HUES48 (cell line): ENCODE data around the gene NPTX2.

Experiments used
- H3K27ac ChIP-seq: one replicate; pipeline ENCODE4 v1.7.0; 2013; ENCODE audit warnings: low read depth, low read length, inconsistent platforms
- H3K27me3 ChIP-seq: 2 replicates; pipeline ENCODE4 v1.6.1; 2013; ENCODE audit warnings: mild to moderate bottlenecking, low read length; ENCODE audit not compliant: control insufficient read depth, insufficient read depth
- H3K36me3 ChIP-seq: 2 replicates; pipeline ENCODE4 v1.6.1; 2013; ENCODE audit warnings: low read length; ENCODE audit not compliant: control insufficient read depth, insufficient read depth
- H3K4me1 ChIP-seq: 2 replicates; pipeline ENCODE4 v1.6.1; 2013; ENCODE audit warnings: mild to moderate bottlenecking, low read length; ENCODE audit not compliant: control insufficient read depth, insufficient read depth
- H3K4me3 ChIP-seq: 2 replicates; pipeline ENCODE4 v1.5.1; 2013; ENCODE audit warnings: mild to moderate bottlenecking, low read depth, low read length
- H3K9ac ChIP-seq: 2 replicates; pipeline ENCODE4 v1.6.1; 2013; ENCODE audit warnings: mild to moderate bottlenecking, low read depth, low read length, moderate library complexity
- H3K9me3 ChIP-seq: 2 replicates; pipeline ENCODE4 v1.6.1; 2013; ENCODE audit warnings: low read length; ENCODE audit not compliant: control insufficient read depth, insufficient read depth

NPTX2 gene

DNA sequence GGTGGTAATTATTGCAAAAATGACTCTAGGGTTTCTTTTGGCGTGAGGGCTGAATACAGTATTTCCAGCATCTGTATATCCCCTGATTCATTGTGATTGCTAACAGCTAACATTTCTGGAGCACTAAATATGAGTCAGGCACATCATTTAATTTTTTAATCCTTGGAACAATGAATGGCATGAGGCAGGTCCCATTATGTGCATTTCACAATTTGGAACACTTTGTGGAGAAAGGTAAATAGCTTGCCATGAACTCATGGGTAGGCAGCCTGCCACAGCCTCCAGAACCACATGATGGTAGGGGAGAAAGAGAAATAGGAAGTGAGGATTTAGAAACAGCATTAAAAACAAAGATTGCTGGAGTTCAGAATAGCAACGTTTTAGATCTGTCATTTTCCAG lies 1.7 kb downstream of the NPTX2 start:
- Histone ChIP-seq H3K9me3 (no peaks in the 10 kb centered on the region), H3K4me3 (0 out of 2 replicates have a peak overlapping the region, but pooled peaks have one; percentile 31), H3K9ac (no peak overlapping the region), H3K27ac (no peak overlapping the region), H3K27me3 (peaks cover 75% of the 10 kb centered on the region), H3K36me3 (peaks cover 11% of the 10 kb centered on the region; the same call in 1 of the 2 replicates), H3K4me1 (peaks cover 15% of the 10 kb centered on the region)

DNA sequence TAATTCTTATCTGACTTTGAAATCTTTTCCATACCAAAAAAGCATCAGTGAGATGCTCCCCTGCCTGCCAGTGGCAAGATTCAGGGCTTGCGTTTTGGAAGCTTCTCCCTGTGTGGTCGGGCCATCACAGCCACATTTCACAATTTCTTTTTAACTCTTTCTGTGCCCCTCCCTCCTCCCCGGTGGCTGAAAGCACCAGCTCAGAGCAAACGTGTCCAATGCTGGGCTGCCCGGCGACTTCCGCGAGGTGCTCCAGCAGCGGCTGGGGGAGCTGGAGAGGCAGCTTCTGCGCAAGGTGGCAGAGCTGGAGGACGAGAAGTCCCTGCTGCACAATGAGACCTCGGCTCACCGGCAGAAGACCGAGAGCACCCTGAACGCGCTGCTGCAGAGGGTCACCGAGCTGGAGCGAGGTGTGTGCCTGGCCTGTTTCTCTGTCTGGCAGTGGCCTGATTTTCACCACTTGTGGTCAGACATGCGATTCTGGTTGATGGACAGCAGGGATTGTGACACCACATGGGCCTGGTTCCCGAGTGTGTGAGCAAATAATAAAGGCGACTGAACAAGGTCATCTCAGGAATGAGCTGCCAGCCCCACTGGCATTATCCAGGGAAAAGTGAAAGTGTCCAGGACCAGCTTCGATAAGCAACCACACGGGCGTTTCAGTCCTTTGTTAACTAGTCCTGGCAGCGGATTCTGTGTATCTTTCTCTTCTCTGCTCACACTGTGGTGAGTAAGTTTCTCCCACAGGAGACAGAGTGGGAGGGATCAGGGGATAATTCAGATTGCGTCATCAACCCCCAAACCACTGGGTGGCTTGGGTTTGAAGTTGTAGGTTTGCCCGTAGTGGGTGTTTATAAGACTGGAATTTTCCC lies 2.6 kb downstream of the NPTX2 start:
- Histone ChIP-seq H3K4me3 (no peak overlapping the region), H3K36me3 (peaks cover 11% of the 10 kb centered on the region; the same call in 1 of the 2 replicates), H3K27me3 (peaks cover 67% of the 10 kb centered on the region), H3K4me1 (peaks cover 15% of the 10 kb centered on the region), H3K27ac (no peak overlapping the region), H3K9ac (no peak overlapping the region), H3K9me3 (no peaks in the 10 kb centered on the region)

DNA sequence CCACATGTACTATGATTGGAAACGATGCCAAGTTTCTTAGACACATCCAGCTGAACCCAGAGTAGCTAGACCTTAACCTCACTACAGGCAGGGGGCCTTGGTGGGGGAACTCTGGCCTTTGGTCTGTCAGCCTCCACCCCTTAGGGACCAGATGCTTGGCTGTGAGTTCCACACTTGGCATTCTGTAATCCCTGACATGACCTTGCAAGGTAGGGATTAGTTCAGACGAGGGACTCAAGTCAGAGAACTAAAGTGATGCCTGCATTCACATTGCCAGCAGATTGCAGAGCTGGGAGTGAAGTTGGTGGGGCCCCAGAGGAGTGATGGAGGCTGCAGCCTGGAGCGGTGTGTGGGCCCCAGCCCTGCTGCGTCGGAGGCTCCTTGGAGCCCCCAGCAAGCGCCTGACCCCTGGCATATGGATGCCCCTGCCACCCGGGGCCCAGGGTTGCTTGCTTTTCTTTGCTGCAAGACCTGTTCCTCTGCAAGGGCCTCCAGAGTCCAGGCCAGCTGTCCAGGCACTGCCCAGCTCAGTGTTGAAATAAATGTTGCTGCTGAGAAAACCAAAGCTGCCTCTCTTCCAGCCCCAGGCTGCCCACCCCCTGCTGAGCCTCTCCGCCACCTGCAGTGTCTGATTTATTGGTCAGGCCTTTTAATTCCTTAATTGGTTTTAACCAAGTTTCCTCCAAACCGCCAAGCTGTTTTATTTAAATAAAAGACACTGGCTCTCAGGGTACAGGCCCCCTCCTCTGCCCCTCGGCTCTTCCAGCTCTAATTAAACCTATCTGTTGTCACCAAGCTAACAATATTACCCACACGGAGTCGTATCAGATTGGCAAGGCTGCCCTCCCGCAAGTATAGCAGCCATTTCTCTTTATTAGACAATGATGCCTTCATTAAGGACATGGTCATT lies 4.7 kb downstream of the NPTX2 start:
- H3K36me3 ChIP-seq = peaks cover 11% of the 10 kb centered on the region; the same call in 1 of the 2 replicates

DNA sequence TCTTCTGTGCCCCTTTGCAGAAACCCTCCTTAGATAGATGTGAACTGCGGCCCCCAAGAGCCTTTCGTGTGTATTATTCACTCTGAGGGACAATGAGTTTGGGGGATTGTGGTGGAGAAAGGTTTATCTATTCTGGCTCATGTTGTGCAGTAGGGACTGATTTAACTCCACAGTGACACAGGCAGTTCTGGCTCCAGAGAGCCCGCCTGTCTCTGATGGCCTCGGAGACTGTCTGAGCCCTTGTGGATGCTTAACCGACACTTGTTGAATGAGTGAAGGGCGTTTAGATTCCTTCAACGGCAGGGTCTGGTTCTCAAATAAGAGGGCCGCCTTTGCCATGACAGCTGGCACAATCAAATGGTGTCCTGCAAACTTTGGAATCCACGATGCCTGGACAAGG lies 5.8 kb downstream of the NPTX2 start:
- Histone ChIP-seq H3K9ac (no peak overlapping the region), H3K4me1 (peaks cover 15% of the 10 kb centered on the region), H3K36me3 (peaks cover 11% of the 10 kb centered on the region; the same call in 1 of the 2 replicates), H3K4me3 (no peak overlapping the region), H3K27ac (no peak overlapping the region), H3K9me3 (no peaks in the 10 kb centered on the region), H3K27me3 (peaks cover 36% of the 10 kb centered on the region)

More for the DNA sequence above, 4.7 kb downstream of the NPTX2 start:
- no peaks in the 10 kb centered on the region for H3K9me3 ChIP-seq
- H3K4me3 ChIP-seq = no peak overlapping the region
- H3K9ac ChIP-seq = no peak overlapping the region
- H3K27ac ChIP-seq = no peak overlapping the region
- H3K27me3 ChIP-seq = peaks cover 46% of the 10 kb centered on the region
- H3K4me1 ChIP-seq = peaks cover 15% of the 10 kb centered on the region

DNA sequence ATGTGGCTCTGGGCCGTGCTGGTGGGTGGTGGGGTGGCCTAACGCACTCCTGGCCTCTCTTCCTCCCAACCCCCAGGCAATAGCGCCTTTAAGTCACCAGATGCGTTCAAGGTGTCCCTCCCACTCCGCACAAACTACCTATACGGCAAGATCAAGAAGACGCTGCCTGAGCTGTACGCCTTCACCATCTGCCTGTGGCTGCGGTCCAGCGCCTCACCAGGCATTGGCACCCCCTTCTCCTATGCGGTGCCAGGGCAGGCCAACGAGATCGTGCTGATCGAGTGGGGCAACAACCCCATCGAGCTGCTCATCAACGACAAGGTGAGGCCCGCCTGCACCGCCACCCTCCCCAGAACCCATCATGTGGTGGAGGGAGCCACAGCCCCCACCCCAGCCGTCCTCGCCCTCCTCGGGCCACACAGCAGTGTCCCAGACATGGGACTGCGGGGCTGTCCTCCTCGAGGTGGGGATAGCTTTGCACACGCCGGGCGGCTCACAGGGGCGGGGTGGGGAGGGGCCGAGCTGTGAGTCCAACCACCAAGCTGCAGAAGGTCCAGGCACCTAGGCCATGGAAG lies 7.8 kb downstream of the NPTX2 start:
- Histone ChIP-seq H3K9me3 (no peaks in the 10 kb centered on the region), H3K9ac (no peak overlapping the region), H3K4me1 (peaks cover 16% of the 10 kb centered on the region), H3K27ac (no peak overlapping the region), H3K27me3 (peaks cover 16% of the 10 kb centered on the region), H3K36me3 (peaks cover 11% of the 10 kb centered on the region; the same call in 1 of the 2 replicates), H3K4me3 (no peak overlapping the region)

DNA sequence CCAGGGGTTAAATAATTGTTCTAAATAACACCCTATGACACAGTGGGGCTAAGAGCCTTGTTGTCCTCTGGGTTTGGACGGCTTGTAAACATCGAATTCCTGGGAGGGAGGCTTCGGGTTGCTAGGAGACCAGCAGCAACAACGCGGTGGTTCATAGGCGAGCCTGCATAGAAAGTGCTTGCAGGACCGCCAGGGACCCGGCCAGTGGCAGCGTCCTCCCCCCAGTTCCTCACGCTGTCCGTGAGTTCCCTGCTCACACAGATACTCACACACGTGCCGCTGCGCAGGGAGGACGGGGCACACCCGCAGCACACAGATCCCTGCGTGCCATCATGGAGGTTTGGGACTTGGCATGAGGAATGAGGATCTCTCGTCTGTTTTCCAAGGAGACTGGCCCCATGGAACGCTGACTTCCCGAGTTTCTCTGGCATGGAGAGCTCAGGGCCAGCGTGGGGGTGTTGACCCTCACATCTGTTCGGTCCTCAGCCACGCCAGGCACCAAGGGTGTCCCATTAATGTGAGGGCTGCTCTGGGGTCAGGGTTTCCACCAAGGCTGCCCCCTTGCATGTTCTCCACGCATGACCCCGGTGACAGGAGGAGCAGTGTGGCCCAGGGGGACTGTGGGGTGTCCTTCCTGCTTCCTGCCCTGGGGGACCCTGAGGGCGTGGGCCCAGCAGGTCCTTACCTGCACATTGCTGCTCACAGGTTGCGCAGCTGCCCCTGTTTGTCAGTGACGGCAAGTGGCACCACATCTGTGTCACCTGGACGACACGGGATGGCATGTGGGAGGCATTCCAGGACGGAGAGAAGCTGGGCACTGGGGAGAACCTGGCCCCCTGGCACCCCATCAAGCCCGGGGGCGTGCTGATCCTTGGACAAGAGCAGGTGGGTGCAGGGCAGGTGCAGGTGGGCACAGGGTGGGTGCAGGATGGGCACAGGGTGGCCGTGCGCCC lies 9.7 kb downstream of the NPTX2 start:
- no peaks in the 10 kb centered on the region for H3K9me3 ChIP-seq
- H3K4me1 ChIP-seq = peaks cover 20% of the 10 kb centered on the region

DNA sequence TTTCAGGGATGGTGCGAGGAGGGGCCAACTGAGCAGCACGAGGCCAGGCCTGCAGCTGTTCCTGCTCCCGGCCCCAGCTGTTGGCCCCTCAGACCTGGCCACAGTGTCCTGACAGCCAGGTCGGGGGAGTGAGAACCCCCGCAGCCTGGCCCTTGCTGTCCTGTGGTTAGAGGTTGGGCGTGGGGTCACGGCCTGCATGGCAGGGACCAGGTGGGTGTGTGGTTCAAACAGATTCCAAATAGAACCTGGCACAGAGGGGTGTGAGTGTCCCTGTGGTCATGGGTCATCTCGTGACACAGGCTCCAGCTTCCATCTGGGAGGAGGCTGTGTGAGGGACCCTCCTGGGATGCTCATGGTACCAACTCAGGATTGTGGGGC lies 10.3 kb downstream of the NPTX2 start:
- Histone ChIP-seq H3K4me1 (peaks cover 20% of the 10 kb centered on the region), H3K27ac (no peak overlapping the region), H3K9me3 (no peaks in the 10 kb centered on the region), H3K36me3 (no peaks in the 10 kb centered on the region), H3K4me3 (no peak overlapping the region), H3K27me3 (no peaks in the 10 kb centered on the region), H3K9ac (no peak overlapping the region)

More for the DNA sequence above, 9.7 kb downstream of the NPTX2 start:
- no peak overlapping the region for H3K4me3 ChIP-seq
- no peaks in the 10 kb centered on the region for H3K36me3 ChIP-seq
- no peak overlapping the region for H3K9ac ChIP-seq
- no peak overlapping the region for H3K27ac ChIP-seq
- no peaks in the 10 kb centered on the region for H3K27me3 ChIP-seq

DNA sequence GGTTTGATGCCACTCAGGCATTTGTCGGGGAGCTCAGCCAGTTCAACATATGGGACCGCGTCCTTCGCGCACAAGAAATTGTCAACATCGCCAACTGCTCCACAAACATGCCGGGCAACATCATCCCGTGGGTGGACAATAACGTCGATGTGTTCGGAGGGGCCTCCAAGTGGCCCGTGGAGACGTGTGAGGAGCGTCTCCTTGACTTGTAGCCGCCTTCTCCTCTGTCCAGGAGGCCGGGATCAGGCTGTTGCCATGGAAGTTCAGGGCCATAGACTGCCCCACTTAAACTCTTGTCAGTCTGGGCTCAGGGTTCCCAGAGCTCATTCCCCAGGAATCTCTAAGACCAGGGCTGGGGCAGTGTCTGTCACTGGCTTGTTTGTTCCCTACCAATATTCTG lies 11.3 kb downstream of the NPTX2 start:
- Histone ChIP-seq H3K4me1 (peaks cover 20% of the 10 kb centered on the region), H3K27me3 (no peaks in the 10 kb centered on the region), H3K4me3 (no peak overlapping the region), H3K36me3 (no peaks in the 10 kb centered on the region), H3K9me3 (no peaks in the 10 kb centered on the region), H3K27ac (no peak overlapping the region), H3K9ac (no peak overlapping the region)

DNA sequence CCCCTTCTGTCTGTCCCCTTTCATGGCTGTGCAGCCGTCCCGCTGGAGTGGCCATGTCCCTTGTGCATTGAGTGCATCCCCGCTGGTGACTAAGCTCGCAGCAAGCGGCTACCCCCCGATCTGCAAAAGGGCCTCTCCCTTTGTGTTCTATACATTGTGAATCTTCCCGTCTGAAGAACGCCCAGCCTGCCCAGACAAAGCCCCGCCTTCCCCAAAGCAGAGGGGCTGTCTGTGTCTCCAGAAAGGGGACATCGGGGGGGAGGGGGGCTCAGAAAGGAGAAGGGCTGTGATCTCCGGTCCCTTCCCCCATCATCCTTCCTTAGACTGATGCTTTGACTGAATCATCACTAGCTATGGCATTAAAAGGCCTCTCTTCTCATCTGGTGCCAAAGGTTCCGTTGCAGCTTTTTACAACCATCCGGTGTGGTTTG lies 11.9 kb downstream of the NPTX2 start:
- Histone ChIP-seq H3K9me3 (no peaks in the 10 kb centered on the region), H3K4me3 (no peak overlapping the region), H3K27ac (no peak overlapping the region), H3K9ac (no peak overlapping the region), H3K36me3 (no peaks in the 10 kb centered on the region), H3K27me3 (no peaks in the 10 kb centered on the region), H3K4me1 (peaks cover 20% of the 10 kb centered on the region)

DNA sequence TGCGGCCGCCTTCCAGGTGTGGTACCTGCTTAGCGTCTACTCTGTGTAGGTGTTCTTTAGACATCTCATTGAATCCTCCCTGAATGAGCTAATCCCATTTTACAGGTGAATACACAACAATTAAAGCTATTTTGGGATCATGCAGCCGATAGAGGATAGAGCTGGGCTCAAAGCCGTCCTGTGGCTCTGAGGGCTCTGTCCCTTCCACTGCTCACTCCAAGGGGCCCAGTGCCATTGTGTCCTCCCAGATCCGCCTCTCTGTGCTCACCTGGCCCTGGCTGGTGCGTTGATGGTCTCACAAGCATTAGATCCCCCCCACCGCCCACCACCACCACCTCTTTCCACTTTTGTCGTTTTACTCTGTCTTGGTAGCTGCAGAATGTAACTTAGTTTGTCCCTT lies 13.1 kb downstream of the NPTX2 start:
- H3K4me3 ChIP-seq = no peak overlapping the region
- no peak overlapping the region for H3K9ac ChIP-seq
- no peaks in the 10 kb centered on the region for H3K27me3 ChIP-seq
- no peaks in the 10 kb centered on the region for H3K9me3 ChIP-seq
- H3K27ac ChIP-seq = no peak overlapping the region
- no peaks in the 10 kb centered on the region for H3K36me3 ChIP-seq
- H3K4me1 ChIP-seq = peaks cover 20% of the 10 kb centered on the region
